GM19372 (cell line): ENCODE results near the gene LCE2C.

Source experiments
- ATAC-seq: cut with Tn5 transposase; IDR thresholded peaks from one replicate; pipeline ENCODE4 v1.9.1; 2021; ENCODE audit warnings: mild to moderate bottlenecking, low read depth, moderate library complexity; ENCODE audit not compliant: unreplicated experiment

Gene LCE2C

GRCh38 chr1:152718238-152718637, 43.2 kb downstream of the LCE2C start:
- ATAC-seq = no peak

DNA sequence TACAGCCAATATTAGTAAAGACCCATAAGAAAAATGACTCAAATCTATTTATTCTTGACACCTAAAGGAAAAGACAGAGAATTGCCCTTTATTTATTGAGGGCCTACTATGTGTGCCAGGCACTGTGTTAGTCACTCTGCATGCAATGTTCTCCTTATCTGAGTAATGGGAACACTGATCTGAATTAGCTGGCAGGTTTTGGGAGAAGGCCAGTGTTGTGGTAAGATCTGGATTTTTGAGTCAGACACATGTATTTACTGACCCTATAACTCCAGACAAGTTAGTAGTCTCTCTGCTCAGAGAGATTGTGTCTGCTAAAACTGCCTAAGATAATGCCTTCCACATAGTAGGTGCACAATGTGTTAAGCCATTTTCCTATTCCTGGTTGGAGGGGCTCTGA, 50.2 kb downstream of the LCE2C start:
- no peak for ATAC-seq
